OCI-LY1 (cell line): ENCODE data around the gene MRPL22.
A peak's percentile ranks its signal among the peaks of the same experiment; 100 is the strongest.

Experiments
- H2AFZ ChIP-seq: fragments of 200-600 bp; sonication (generic), shearing (Covaris generic); 2 replicates; pipeline ENCODE4 v1.6.0; 2014; ENCODE audit warnings: antibody characterized with exemption, mild to moderate bottlenecking, low read length
- H3F3A ChIP-seq: fragments of 200-600 bp; sonication (generic), shearing (Covaris generic); 2 replicates; pipeline ENCODE4 v1.6.0; 2014; ENCODE audit warnings: mild to moderate bottlenecking, antibody characterized with exemption, low read length, moderate library complexity; ENCODE audit not compliant: insufficient read depth
- H3K27ac ChIP-seq: fragments of 200-600 bp; sonication (generic); 2 replicates; pipeline ENCODE4 v1.5.1; 2014; ENCODE audit warnings: low read length, mixed run types, mild to moderate bottlenecking, low read depth; ENCODE audit not compliant: poor library complexity, severe bottlenecking
- H3K27me3 ChIP-seq: fragments of 200-600 bp; sonication (generic); 2 replicates; pipeline ENCODE4 v1.6.0; 2014; ENCODE audit warnings: antibody characterized with exemption, mild to moderate bottlenecking, low read length, moderate library complexity; ENCODE audit not compliant: insufficient read depth
- H3K36me3 ChIP-seq: fragments of 200-600 bp; sonication (generic); 2 replicates; pipeline ENCODE4 v1.6.1; 2014; ENCODE audit warnings: mild to moderate bottlenecking, antibody characterized with exemption, low read length, moderate library complexity, mixed read lengths; ENCODE audit not compliant: insufficient read depth
- H3K4me1 ChIP-seq: fragments of 200-600 bp; sonication (generic); 2 replicates; pipeline ENCODE4 v1.5.1; 2014; ENCODE audit warnings: mild to moderate bottlenecking, low read length, moderate library complexity; ENCODE audit not compliant: insufficient read depth, severe bottlenecking
- H3K4me2 ChIP-seq: fragments of 200-600 bp; sonication (generic), shearing (Covaris generic); 2 replicates; pipeline ENCODE4 v1.6.1; 2014; ENCODE audit warnings: low read length
- H3K4me3 ChIP-seq: fragments of 200-600 bp; sonication (generic); 2 replicates; pipeline ENCODE4 v1.5.1; 2014; ENCODE audit warnings: low read length, low read depth, mild to moderate bottlenecking, mixed read lengths; ENCODE audit not compliant: poor library complexity, severe bottlenecking
- H3K79me2 ChIP-seq: fragments of 200-600 bp; shearing (Covaris generic); 2 replicates; pipeline ENCODE4 v1.6.1; 2016; ENCODE audit warnings: mixed run types, low read length, mixed read lengths; ENCODE audit not compliant: insufficient read depth
- H3K9ac ChIP-seq: fragments of 200-600 bp; sonication (generic), shearing (Covaris generic); 2 replicates; pipeline ENCODE4 v1.6.1; 2014; ENCODE audit warnings: mild to moderate bottlenecking, low read length, mixed read lengths
- H3K9me2 ChIP-seq: fragments of 200-600 bp; sonication (generic), shearing (Covaris generic); 2 replicates; pipeline ENCODE4 v1.6.1; 2014; ENCODE audit warnings: low read depth, mild to moderate bottlenecking, low read length, mixed read lengths
- H3K9me3 ChIP-seq: fragments of 200-600 bp; shearing (Covaris generic); 2 replicates; pipeline ENCODE4 v1.6.1; 2014; ENCODE audit warnings: low read length, mixed read lengths
- H4K20me1 ChIP-seq: fragments of 200-600 bp; sonication (generic), shearing (Covaris generic); 2 replicates; pipeline ENCODE4 v1.6.0; 2016; ENCODE audit warnings: mild to moderate bottlenecking, low read length; ENCODE audit not compliant: insufficient read depth
- EZH2 ChIP-seq: fragments of 200-600 bp; sonication (generic), shearing (Covaris generic); IDR thresholded peaks from 2 replicates; pipeline ENCODE4 v1.8.0; 2017; ENCODE audit warnings: borderline replicate concordance, mixed run types, mild to moderate bottlenecking, antibody characterized with exemption, low read length, moderate library complexity, mixed read lengths
- TF ChIP-seq, protein P1 (sequence below): fragments of 200-600 bp; sonication (generic), shearing (Covaris generic); IDR thresholded peaks from 2 replicates; pipeline ENCODE4 v1.5.1; 2017; ENCODE audit warnings: mild to moderate bottlenecking, antibody characterized with exemption, low read length, moderate library complexity, mixed read lengths

MRPL22 gene

DNA sequence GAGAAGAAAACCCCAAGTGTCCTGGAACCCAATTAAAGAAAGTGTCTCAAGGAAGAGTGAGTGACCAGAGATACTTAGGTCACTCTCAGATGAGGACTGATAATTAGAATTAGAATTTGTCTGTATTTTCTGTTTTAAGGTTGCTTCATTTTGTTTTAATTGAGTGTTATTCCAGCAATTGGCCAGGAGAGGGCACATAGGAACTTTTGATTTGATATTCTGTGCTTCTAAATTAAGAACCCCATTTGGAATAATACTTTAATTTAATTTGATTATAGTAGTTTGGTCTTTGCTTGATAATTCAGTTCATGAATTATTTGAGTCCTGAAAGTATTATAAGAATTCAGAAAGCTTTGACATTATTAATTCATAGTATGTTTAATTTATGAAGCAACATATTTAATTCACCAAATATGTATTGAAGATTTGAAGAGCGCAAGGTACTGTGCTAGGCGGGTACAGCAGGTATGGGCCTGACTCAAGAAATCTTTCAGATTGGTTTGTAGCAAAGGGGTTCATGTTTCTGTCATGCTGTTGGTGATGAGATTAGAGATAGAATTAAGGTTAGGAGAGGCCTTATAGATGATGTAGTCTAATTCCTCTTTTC lies 4.9 kb downstream of the MRPL22 start:
- Histone ChIP-seq H3K9me3 (no peaks in the 10 kb centered on the region), H3K9me2 (no peaks in the 10 kb centered on the region), H3K36me3 (peaks cover 26% of the 10 kb centered on the region; the same call in 1 of the 2 replicates), H2AFZ (no peak overlapping the region), H3K9ac (no peak overlapping the region), H3K27me3 (no peaks in the 10 kb centered on the region), H3F3A (no peaks in the 10 kb centered on the region), H3K4me1 (peaks cover 32% of the 10 kb centered on the region), H3K79me2 (peaks cover 57% of the 10 kb centered on the region), H3K4me2 (no peak overlapping the region), H3K27ac (no peak overlapping the region), H3K4me3 (no peak overlapping the region), H4K20me1 (no peaks in the 10 kb centered on the region)
- TF ChIP-seq, protein P1, sequence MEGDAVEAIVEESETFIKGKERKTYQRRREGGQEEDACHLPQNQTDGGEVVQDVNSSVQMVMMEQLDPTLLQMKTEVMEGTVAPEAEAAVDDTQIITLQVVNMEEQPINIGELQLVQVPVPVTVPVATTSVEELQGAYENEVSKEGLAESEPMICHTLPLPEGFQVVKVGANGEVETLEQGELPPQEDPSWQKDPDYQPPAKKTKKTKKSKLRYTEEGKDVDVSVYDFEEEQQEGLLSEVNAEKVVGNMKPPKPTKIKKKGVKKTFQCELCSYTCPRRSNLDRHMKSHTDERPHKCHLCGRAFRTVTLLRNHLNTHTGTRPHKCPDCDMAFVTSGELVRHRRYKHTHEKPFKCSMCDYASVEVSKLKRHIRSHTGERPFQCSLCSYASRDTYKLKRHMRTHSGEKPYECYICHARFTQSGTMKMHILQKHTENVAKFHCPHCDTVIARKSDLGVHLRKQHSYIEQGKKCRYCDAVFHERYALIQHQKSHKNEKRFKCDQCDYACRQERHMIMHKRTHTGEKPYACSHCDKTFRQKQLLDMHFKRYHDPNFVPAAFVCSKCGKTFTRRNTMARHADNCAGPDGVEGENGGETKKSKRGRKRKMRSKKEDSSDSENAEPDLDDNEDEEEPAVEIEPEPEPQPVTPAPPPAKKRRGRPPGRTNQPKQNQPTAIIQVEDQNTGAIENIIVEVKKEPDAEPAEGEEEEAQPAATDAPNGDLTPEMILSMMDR = peak; percentile 60
- no peak for TF ChIP-seq EZH2

DNA sequence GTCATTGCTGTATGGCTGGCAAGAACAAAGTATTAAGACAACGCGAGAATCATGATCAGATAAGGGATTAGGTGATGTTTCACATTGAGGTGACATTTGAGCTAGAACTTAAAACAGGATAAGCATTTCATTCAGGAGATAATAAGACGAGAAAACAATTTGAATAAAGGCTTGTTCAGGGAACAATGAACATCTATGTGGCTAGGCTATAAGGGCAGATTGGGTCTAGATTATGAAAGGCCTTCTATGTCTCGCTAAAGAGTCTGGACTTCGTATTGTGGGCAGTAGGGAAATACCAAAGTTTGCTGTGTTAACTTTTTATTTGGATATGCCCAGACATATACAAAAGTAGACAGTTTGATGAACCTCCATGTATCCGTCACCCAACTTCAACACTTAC lies 6.9 kb downstream of the MRPL22 start:
- H3K9me2 ChIP-seq = no peaks in the 10 kb centered on the region
- no peak for TF ChIP-seq EZH2
- TF ChIP-seq, protein P1 = no peak
- no peak overlapping the region for H3K4me2 ChIP-seq
- H3K9ac ChIP-seq = no peak overlapping the region
- no peak overlapping the region for H3K27ac ChIP-seq
- H4K20me1 ChIP-seq = no peaks in the 10 kb centered on the region
- H2AFZ ChIP-seq = no peak overlapping the region
- peaks cover 19% of the 10 kb centered on the region for H3K4me1 ChIP-seq
- H3K27me3 ChIP-seq = no peaks in the 10 kb centered on the region
- no peaks in the 10 kb centered on the region for H3K9me3 ChIP-seq
- peaks cover 37% of the 10 kb centered on the region; the same call in 1 of the 2 replicates for H3K36me3 ChIP-seq
- H3F3A ChIP-seq = no peaks in the 10 kb centered on the region
- no peak overlapping the region for H3K4me3 ChIP-seq
- H3K79me2 ChIP-seq = peaks cover 44% of the 10 kb centered on the region

DNA sequence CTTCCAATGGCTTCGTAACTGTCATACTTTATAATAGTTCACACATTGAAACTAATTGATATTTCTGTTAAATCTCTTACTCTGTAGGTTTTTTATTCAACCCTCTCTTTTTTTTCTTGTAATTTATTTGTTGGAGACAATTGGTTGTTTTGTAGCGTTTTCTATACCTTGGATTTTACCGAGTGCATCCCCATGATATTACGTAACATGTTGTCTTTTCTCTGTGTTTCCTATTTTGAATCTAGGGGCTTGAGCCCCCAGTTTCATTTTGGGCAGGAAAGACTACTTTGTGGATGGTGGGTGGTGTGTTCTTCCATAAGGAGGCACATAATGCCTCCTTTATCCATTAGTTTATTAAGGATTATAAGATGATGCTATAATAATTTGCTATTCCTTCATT lies 7.4 kb downstream of the MRPL22 start:
- no peak overlapping the region for H2AFZ ChIP-seq
- no peaks in the 10 kb centered on the region for H3K9me3 ChIP-seq
- H3K27ac ChIP-seq = no peak overlapping the region
- peaks cover 38% of the 10 kb centered on the region; the same call in 1 of the 2 replicates for H3K36me3 ChIP-seq
- no peaks in the 10 kb centered on the region for H3K27me3 ChIP-seq
- H3K4me1 ChIP-seq = peaks cover 14% of the 10 kb centered on the region
- no peak overlapping the region for H3K4me3 ChIP-seq
- no peak for TF ChIP-seq EZH2
- TF ChIP-seq, protein P1 = no peak
- H4K20me1 ChIP-seq = no peaks in the 10 kb centered on the region
- no peaks in the 10 kb centered on the region for H3K9me2 ChIP-seq
- no peaks in the 10 kb centered on the region for H3F3A ChIP-seq
- H3K9ac ChIP-seq = no peak overlapping the region
- H3K79me2 ChIP-seq = peaks cover 40% of the 10 kb centered on the region
- H3K4me2 ChIP-seq = no peak overlapping the region
